Measurements from ENCODE around the gene KCNMB3. TPM values are rescaled to one million over a fixed set of nuclear protein-coding genes. Genes with fewer than 3 reads are reported as not detected.

KCNMB3 gene, protein sequence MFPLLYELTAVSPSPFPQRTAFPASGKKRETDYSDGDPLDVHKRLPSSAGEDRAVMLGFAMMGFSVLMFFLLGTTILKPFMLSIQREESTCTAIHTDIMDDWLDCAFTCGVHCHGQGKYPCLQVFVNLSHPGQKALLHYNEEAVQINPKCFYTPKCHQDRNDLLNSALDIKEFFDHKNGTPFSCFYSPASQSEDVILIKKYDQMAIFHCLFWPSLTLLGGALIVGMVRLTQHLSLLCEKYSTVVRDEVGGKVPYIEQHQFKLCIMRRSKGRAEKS
- total RNA-seq: 0.31 TPM

DNA sequence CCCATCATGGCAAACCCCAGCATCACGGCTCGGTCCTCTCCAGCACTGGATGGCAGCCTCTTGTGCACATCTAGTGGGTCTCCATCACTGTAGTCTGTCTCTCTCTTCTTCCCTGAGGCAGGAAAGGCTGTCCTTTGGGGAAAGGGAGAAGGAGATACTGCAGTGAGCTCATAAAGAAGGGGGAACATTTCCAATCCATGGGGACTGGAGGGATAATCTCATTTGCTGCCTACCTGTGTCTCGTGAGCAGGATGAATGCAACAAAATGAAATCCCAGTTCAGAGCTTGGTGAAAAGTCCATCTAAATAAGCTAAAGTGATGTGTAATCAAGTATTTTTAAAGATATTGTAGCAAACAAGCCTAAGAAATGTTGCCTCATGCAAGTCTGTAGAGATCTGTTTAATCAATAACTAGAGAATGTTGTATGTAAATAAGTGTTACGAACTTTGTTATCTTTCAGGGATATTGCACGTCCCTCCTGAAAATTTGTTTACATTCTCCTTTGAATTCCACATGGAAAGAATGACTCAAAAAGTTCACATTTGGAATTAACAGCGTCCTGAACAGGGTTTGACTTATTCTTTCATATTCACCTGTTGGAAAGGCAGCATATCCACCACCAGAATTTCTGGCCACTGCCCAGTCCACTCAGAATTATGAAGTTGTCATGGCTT lies at the start of gene KCNMB3:
Gene KCNMB3 (minus strand): TSS at position 312 of the 674 bp plus-strand sequence. CDS start 124 bp downstream, at position 188.
- Histone ChIP-seq H3K4me3 (ENCODE audit: low read length) (no peak within 1 kb of the TSS), H3K27me3 (ENCODE audit: insufficient read depth, low read length) (no peaks in the 10 kb centered on the region), H3K9me3 (ENCODE audit: low read depth, low read length) (no peaks in the 10 kb centered on the region), H3K4me1 (ENCODE audit: insufficient read depth, low read length) (no peaks in the 10 kb centered on the region)

- Histone ChIP-seq H3K27me3 (ENCODE audit: insufficient read depth, low read length) (no peaks in the 10 kb centered on the region), H3K9me3 (ENCODE audit: low read depth, low read length) (no peaks in the 10 kb centered on the region), H3K4me1 (ENCODE audit: insufficient read depth, low read length) (no peaks in the 10 kb centered on the region), H3K4me3 (ENCODE audit: low read length) (no peak overlapping the region)
These were observed 49.2 kb upstream of the KCNMB3 start for GRCh38 chr3:179299999-179300613.

DNA sequence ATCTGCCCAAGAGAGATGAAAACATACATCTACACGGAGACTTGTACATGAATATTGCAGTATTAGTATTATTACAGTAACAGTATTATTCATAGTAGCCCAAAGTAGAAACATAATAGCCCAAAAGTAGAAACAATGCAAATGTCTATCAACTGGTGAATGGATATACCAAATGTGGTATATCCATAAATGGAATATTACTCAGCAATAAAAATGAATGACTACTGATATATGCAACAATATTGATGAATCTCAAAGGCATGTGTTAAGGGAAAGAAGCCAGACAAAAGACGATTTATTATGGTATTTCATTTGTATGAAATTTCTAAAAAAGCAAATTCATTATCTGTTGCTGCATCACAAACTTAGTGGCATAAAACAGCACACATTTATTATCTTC lies 48.4 kb upstream of the KCNMB3 start:
- Histone ChIP-seq H3K4me3 (ENCODE audit: low read length) (no peak overlapping the region), H3K4me1 (ENCODE audit: insufficient read depth, low read length) (no peaks in the 10 kb centered on the region), H3K9me3 (ENCODE audit: low read depth, low read length) (no peaks in the 10 kb centered on the region), H3K27me3 (ENCODE audit: insufficient read depth, low read length) (no peaks in the 10 kb centered on the region)

DNA sequence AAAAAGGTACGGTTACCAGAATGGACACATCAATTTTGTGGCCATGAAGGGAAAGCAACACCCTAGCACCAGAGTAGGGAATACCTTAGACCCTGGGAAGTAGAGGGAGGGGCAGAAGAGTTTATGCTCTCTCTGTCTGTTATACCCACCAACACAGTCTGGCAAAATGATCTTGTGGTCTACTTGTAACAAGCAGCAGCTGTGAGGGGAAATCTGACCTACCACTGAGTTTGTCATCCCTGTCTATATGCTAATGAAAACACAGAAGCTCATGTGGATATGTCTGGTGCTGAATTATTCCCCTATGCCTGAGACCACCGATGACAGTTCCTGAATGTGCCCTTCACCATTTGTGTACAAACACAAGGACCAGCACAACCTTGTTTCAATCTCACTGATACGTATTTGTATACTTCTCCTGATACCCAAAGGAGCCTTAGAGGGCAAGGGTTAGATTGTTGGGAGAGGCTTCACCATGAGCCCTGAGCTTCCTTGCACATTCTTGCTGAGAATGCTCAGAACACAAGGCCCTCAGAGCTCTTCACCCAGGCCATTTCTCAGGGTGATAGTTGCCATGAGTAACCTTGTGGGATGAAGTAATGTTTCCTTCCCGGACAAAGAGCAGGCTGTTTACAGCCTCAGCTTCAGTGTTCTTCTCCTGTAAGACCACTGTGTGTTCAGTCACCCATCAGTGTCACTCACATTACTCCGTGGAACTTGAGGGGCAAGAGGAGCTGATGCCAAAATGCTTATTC lies 47.2 kb upstream of the KCNMB3 start:
- Histone ChIP-seq H3K9me3 (ENCODE audit: low read depth, low read length) (no peaks in the 10 kb centered on the region), H3K27me3 (ENCODE audit: insufficient read depth, low read length) (no peaks in the 10 kb centered on the region), H3K4me3 (ENCODE audit: low read length) (no peak overlapping the region), H3K4me1 (ENCODE audit: insufficient read depth, low read length) (no peaks in the 10 kb centered on the region)

DNA sequence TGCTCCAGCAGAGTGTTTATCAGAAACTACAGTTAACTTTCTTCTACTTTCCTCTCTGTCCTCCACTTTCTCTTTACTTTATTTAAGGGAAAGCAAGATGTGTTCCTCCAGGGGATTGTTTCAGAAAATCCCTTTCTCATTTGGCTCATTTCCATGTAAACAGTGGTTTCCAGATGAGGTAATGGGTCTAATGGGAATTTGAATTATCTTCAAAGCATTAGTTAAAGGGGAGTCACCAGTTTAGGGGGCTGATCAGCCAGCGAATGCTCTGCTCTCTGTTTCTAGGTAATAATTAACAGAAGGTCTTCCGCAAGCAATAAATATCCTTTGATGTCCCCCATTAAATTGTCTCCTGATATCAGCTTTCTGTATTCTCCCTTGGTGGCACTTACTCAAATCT lies 41.5 kb upstream of the KCNMB3 start:
- Histone ChIP-seq H3K9me3 (ENCODE audit: low read depth, low read length) (no peaks in the 10 kb centered on the region), H3K4me3 (ENCODE audit: low read length) (no peak overlapping the region), H3K27me3 (ENCODE audit: insufficient read depth, low read length) (no peaks in the 10 kb centered on the region), H3K4me1 (ENCODE audit: insufficient read depth, low read length) (no peaks in the 10 kb centered on the region)

DNA sequence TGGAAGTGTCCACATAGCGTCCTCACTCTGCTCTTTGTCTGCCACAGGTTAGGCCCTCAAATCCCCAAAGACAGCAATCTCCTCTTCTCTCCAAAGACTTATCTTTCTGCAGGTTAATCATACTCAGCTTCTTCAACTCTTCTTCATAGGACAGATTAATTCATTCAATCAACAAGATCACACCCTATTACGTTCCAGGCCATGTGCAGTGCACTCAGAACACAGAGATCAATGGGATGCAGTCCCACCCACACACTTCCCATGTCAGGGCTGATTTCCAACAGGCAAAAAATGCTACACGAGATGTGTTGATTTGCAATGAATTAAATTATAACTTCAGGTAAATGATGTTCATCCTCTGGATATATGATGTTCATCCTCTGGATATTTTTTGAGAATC lies 38.4 kb upstream of the KCNMB3 start:
- Histone ChIP-seq H3K27me3 (ENCODE audit: insufficient read depth, low read length) (no peaks in the 10 kb centered on the region), H3K9me3 (ENCODE audit: low read depth, low read length) (no peaks in the 10 kb centered on the region), H3K4me3 (ENCODE audit: low read length) (no peak overlapping the region), H3K4me1 (ENCODE audit: insufficient read depth, low read length) (no peaks in the 10 kb centered on the region)

DNA sequence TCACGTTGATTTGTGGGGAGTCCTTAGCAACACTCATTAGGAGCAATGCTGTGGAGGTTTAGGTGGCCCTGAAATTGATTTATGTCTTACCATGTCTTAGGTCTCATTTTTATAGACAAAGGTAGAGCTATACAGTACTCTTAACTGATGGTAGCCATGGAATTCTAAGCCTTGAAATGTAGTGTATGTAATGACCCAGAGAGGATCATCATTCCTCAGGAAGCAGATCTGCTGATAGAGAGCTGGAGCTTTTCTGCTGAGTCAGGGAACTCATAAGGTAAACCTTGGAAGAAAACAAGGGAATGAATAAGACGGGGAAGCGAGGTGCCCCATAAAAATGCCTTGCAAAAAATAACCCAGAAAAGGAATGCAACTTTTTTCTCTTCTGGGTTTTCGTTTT lies 37.9 kb upstream of the KCNMB3 start:
- Histone ChIP-seq H3K27me3 (ENCODE audit: insufficient read depth, low read length) (no peaks in the 10 kb centered on the region), H3K4me3 (ENCODE audit: low read length) (no peak overlapping the region), H3K4me1 (ENCODE audit: insufficient read depth, low read length) (no peaks in the 10 kb centered on the region), H3K9me3 (ENCODE audit: low read depth, low read length) (no peaks in the 10 kb centered on the region)

GRCh38 chr3:179286331-179286730 lies 35.4 kb upstream of the KCNMB3 start:
- Histone ChIP-seq H3K4me1 (ENCODE audit: insufficient read depth, low read length) (no peaks in the 10 kb centered on the region), H3K4me3 (ENCODE audit: low read length) (no peak overlapping the region), H3K27me3 (ENCODE audit: insufficient read depth, low read length) (no peaks in the 10 kb centered on the region), H3K9me3 (ENCODE audit: low read depth, low read length) (no peaks in the 10 kb centered on the region)

DNA sequence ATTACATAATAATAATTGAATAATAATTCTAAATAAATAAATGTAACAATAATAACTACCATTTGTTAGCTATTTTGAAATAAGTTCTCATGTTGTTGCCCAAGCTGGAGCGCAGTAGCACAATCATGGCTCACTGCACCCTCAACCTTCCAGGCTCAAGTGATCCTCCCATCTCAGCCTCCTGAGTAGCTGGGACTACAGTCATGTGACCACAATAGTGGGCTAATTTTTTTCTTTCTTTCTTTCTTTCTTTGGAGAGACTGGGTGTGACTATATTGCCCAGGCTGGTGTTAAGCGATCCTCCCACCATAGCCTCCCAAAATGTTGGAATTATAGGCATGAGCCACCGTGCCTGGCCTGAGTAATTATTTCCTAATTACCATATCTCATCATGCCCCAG lies 30.9 kb upstream of the KCNMB3 start:
- Histone ChIP-seq H3K9me3 (ENCODE audit: low read depth, low read length) (no peaks in the 10 kb centered on the region), H3K4me3 (ENCODE audit: low read length) (no peak overlapping the region), H3K27me3 (ENCODE audit: insufficient read depth, low read length) (peaks cover 2% of the 10 kb centered on the region), H3K4me1 (ENCODE audit: insufficient read depth, low read length) (no peaks in the 10 kb centered on the region)

DNA sequence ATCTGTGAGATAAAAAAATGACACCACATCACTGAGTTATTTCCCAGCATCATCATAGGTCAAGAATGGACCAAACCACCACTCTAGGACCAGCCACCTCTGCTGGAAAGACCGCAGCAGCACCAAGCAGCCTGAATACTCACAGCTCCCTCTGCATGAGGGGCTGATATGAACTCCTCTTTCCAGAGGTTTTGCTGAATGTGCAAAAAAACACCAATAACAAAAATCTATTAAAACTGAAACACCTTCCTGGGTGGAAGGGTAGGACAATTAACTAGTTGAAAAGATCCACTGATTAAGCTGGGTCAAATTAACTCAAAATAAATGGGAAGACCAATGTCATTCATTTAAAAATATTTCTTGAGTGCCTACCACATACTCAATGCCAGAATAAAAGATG lies 28.9 kb upstream of the KCNMB3 start:
- H3K4me3 ChIP-seq (ENCODE audit: low read length): no peak overlapping the region
- H3K27me3 ChIP-seq (ENCODE audit: insufficient read depth, low read length): peaks cover 3% of the 10 kb centered on the region
- no peaks in the 10 kb centered on the region for H3K4me1 ChIP-seq (ENCODE audit: insufficient read depth, low read length)
- no peaks in the 10 kb centered on the region for H3K9me3 ChIP-seq (ENCODE audit: low read depth, low read length)

GRCh38 chr3:179278932-179279693 lies 28.2 kb upstream of the KCNMB3 start:
- H3K27me3 ChIP-seq (ENCODE audit: insufficient read depth, low read length): peaks cover 3% of the 10 kb centered on the region
- H3K9me3 ChIP-seq (ENCODE audit: low read depth, low read length): no peaks in the 10 kb centered on the region
- no peak overlapping the region for H3K4me3 ChIP-seq (ENCODE audit: low read length)
- no peaks in the 10 kb centered on the region for H3K4me1 ChIP-seq (ENCODE audit: insufficient read depth, low read length)

GRCh38 chr3:179278151-179278550 lies 27.2 kb upstream of the KCNMB3 start:
- no peak overlapping the region for H3K4me3 ChIP-seq (ENCODE audit: low read length)
- H3K9me3 ChIP-seq (ENCODE audit: low read depth, low read length): no peaks in the 10 kb centered on the region
- H3K4me1 ChIP-seq (ENCODE audit: insufficient read depth, low read length): no peaks in the 10 kb centered on the region
- H3K27me3 ChIP-seq (ENCODE audit: insufficient read depth, low read length): peaks cover 3% of the 10 kb centered on the region

DNA sequence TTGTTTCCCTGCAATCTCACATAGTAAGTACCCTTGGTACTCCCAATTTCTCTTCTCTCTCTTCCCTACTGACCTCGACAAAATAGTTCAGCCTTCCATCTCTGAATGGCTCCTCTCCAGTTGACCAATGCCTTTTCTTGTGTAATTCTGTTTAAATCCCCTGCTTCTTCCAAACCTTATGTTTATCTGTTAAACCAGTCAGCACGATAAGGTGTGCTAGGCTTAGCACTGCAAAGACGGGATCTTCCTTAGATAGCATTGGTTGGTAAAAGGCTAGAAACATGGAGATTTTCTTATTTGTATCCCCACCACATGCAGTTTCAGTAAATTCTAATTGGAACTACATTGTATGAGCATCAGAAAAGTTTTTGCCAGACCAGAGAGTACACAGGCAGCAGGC lies 25.8 kb upstream of the KCNMB3 start:
- H3K4me1 ChIP-seq (ENCODE audit: insufficient read depth, low read length): no peaks in the 10 kb centered on the region
- peaks cover 3% of the 10 kb centered on the region for H3K27me3 ChIP-seq (ENCODE audit: insufficient read depth, low read length)
- no peaks in the 10 kb centered on the region for H3K9me3 ChIP-seq (ENCODE audit: low read depth, low read length)
- H3K4me3 ChIP-seq (ENCODE audit: low read length): no peak overlapping the region

- Histone ChIP-seq H3K9me3 (ENCODE audit: low read depth, low read length) (no peaks in the 10 kb centered on the region), H3K27me3 (ENCODE audit: insufficient read depth, low read length) (peaks cover 3% of the 10 kb centered on the region), H3K4me3 (ENCODE audit: low read length) (no peak overlapping the region), H3K4me1 (ENCODE audit: insufficient read depth, low read length) (no peaks in the 10 kb centered on the region)
These were observed 25.1 kb upstream of the KCNMB3 start for GRCh38 chr3:179276001-179276400.

Data from mononuclear cell (primary cell).